H1 (cell line): Measurements from ENCODE around the gene SYCE3. TPM values are rescaled to one million over a fixed set of nuclear protein-coding genes. Genes with fewer than 3 reads are reported as not detected.

Experiments
- CTCF ChIA-PET: fragments of 300-600 bp; sonication (Branson Sonifier 250); formaldehyde crosslinking; loops from one replicate; lab custom pipeline; 2021; ENCODE audit not compliant: partially characterized antibody; lab: Charles Lee
- POLR2A ChIA-PET: fragments of 300-600 bp; sonication (Branson Sonifier 250); formaldehyde crosslinking; loops from one replicate; lab custom pipeline; 2021; ENCODE audit warnings: inconsistent platforms; ENCODE audit not compliant: partially characterized antibody; lab: Charles Lee
- DNase-seq, 2 experiments: peaks; one replicate each; pipeline versions ENCODE4 v3.0.0 to v3.0.0-alpha.2; 2010 to 2022; ENCODE audit warnings: low spot score in 2 of 2, low read depth in 1 of 2, mixed read lengths in 1 of 2
- FAIRE-seq: peaks from 2 replicates; lab custom pipeline; 2011; peaks lifted over from hg19 to GRCh38; lab: Jason Lieb, UNC
- H2AFZ ChIP-seq: 2 replicates; pipeline ENCODE4 v1.8.1; 2012; ENCODE audit warnings: low read length, inconsistent platforms
- H2AK5ac ChIP-seq: 2 replicates; pipeline ENCODE4 v1.6.1; 2013; ENCODE audit warnings: low read depth, low read length
- H2BK120ac ChIP-seq: replicated peaks from 2 replicates; pipeline ENCODE3; 2013; ENCODE audit warnings: low read depth, low read length, inconsistent platforms
- H2BK12ac ChIP-seq: 2 replicates; pipeline ENCODE4 v1.6.1; 2013; ENCODE audit warnings: low read depth, low read length
- H2BK15ac ChIP-seq: 2 replicates; pipeline ENCODE4 v1.6.1; 2013; ENCODE audit warnings: low read length
- H2BK20ac ChIP-seq: 2 replicates; pipeline ENCODE4 v1.6.1; 2013; ENCODE audit warnings: low read length
- H2BK5ac ChIP-seq: 2 replicates; pipeline ENCODE4 v1.6.1; 2013; ENCODE audit warnings: low read depth, low read length
- H3K14ac ChIP-seq: 2 replicates; pipeline ENCODE4 v1.6.1; 2013; ENCODE audit warnings: inconsistent platforms; ENCODE audit not compliant: insufficient read length
- H3K18ac ChIP-seq: 2 replicates; pipeline ENCODE4 v1.6.1; 2013; ENCODE audit warnings: low read length; ENCODE audit errors: extremely low read depth
- H3K23ac ChIP-seq: 2 replicates; pipeline ENCODE4 v1.6.1; 2013; ENCODE audit warnings: inconsistent platforms; ENCODE audit not compliant: insufficient read length
- H3K23me2 ChIP-seq: 2 replicates; pipeline ENCODE4 v1.6.1; 2013; ENCODE audit warnings: low read depth, low read length
- H3K27ac ChIP-seq: 2 replicates; pipeline ENCODE4 v1.6.1; 2011; ENCODE audit warnings: low read depth, low read length, inconsistent platforms
- H3K27me3 ChIP-seq, 4 experiments: replicated peaks in 1 of 4; 1 replicate in 1 of 4; 2 replicates in 3 of 4; pipeline versions ENCODE4 v1.6.1 to v1.8.1; 2011 to 2013; ENCODE audit warnings: low read length in 3 of 4, mild to moderate bottlenecking in 3 of 4, inconsistent platforms in 2 of 4, mixed read lengths in 2 of 4, moderate library complexity in 1 of 4; ENCODE audit not compliant: control insufficient read depth in 3 of 4, insufficient read depth in 3 of 4; ENCODE audit errors: extremely low read depth in 1 of 4
- H3K36me3 ChIP-seq, 4 experiments: 2 replicates each; pipeline versions ENCODE4 v1.6.1 to v1.8.1; 2011 to 2013; ENCODE audit warnings: mild to moderate bottlenecking in 4 of 4, low read length in 3 of 4, moderate library complexity in 2 of 4, control low read depth in 1 of 4, inconsistent platforms in 1 of 4; ENCODE audit not compliant: insufficient read depth in 4 of 4, control insufficient read depth in 2 of 4
- H3K4ac ChIP-seq: replicated peaks from 2 replicates; pipeline ENCODE3; 2013; ENCODE audit warnings: low read length, low read depth, mixed read lengths, inconsistent platforms; ENCODE audit not compliant: insufficient read length
- H3K4me1 ChIP-seq, 4 experiments: replicated peaks in 1 of 4; 1 replicate in 1 of 4; 2 replicates in 3 of 4; pipeline versions ENCODE4 v1.6.1 to v1.8.1; 2011 to 2013; ENCODE audit warnings: low read length in 3 of 4, inconsistent platforms in 2 of 4, mixed read lengths in 1 of 4; ENCODE audit not compliant: insufficient read depth in 4 of 4, control insufficient read depth in 3 of 4
- H3K4me2 ChIP-seq, 2 experiments: 2 replicates each; pipeline versions ENCODE4 v1.6.1 to v1.8.1; 2011 to 2013; ENCODE audit warnings: low read depth in 2 of 2, low read length in 2 of 2, control low read depth in 1 of 2, inconsistent platforms in 1 of 2, mild to moderate bottlenecking in 1 of 2; ENCODE audit not compliant: insufficient read depth in 1 of 2
- H3K4me3 ChIP-seq, 4 experiments: fragments of 200-600, 300-600 bp in 1 of 4; sonication (generic), shearing (Covaris generic), sonication (Bioruptor Twin) in 1 of 4; 2 replicates each; pipeline versions ENCODE4 v1.5.1 to v1.8.1; 2011 to 2016; ENCODE audit warnings: low read length in 4 of 4, low read depth in 3 of 4, control low read depth in 2 of 4, inconsistent platforms in 2 of 4, mild to moderate bottlenecking in 2 of 4, mixed read lengths in 1 of 4, moderate library complexity in 1 of 4; ENCODE audit not compliant: insufficient read depth in 2 of 4; ENCODE audit errors: extremely low read depth in 1 of 4
- H3K56ac ChIP-seq: replicated peaks from 2 replicates; pipeline ENCODE3; 2013; ENCODE audit warnings: low read depth, mild to moderate bottlenecking, mixed read lengths, low read length, inconsistent platforms; ENCODE audit not compliant: insufficient read length
- H3K79me1 ChIP-seq: 2 replicates; pipeline ENCODE4 v1.6.1; 2013; ENCODE audit warnings: low read depth, low read length, control low read depth
- H3K79me2 ChIP-seq, 2 experiments: 2 replicates each; pipeline versions ENCODE4 v1.6.1 to v1.8.1; 2012 to 2013; ENCODE audit warnings: low read length in 2 of 2, mild to moderate bottlenecking in 2 of 2, inconsistent platforms in 1 of 2; ENCODE audit not compliant: insufficient read depth in 2 of 2, control insufficient read depth in 1 of 2
- H3K9ac ChIP-seq, 4 experiments: replicated peaks in 1 of 4; 1 replicate in 1 of 4; 2 replicates in 3 of 4; pipeline versions ENCODE4 v1.6.1 to v1.8.1; 2011 to 2013; ENCODE audit warnings: low read depth in 3 of 4, low read length in 3 of 4, control low read depth in 2 of 4, mild to moderate bottlenecking in 2 of 4, moderate library complexity in 2 of 4, inconsistent platforms in 1 of 4; ENCODE audit errors: extremely low read depth in 1 of 4
- H3K9me3 ChIP-seq, 2 experiments: 2 replicates each; pipeline versions ENCODE4 v1.6.1 to v1.8.1; 2012 to 2013; ENCODE audit warnings: mild to moderate bottlenecking in 2 of 2, moderate library complexity in 2 of 2, control low read depth in 1 of 2, inconsistent platforms in 1 of 2, low read depth in 1 of 2, low read length in 1 of 2, mixed read lengths in 1 of 2; ENCODE audit not compliant: insufficient read depth in 2 of 2
- H4K20me1 ChIP-seq, 2 experiments: replicated peaks in 1 of 2; 2 replicates each; pipeline versions ENCODE3 to v1.8.1; 2011 to 2013; ENCODE audit warnings: inconsistent platforms in 2 of 2, low read length in 2 of 2, mild to moderate bottlenecking in 1 of 2; ENCODE audit not compliant: insufficient read depth in 2 of 2, control insufficient read depth in 1 of 2
- H4K5ac ChIP-seq: 2 replicates; pipeline ENCODE4 v1.6.1; 2013; ENCODE audit warnings: low read length, low read depth, mixed read lengths, inconsistent platforms; ENCODE audit not compliant: insufficient read length
- H4K8ac ChIP-seq: 2 replicates; pipeline ENCODE4 v1.8.0; 2013; ENCODE audit warnings: mild to moderate bottlenecking, moderate library complexity, low read length, inconsistent platforms; ENCODE audit not compliant: insufficient read depth; ENCODE audit errors: extremely low read depth
- H4K91ac ChIP-seq: replicated peaks from 2 replicates; pipeline ENCODE3; 2013; ENCODE audit warnings: low read length, mixed read lengths, inconsistent platforms; ENCODE audit not compliant: insufficient read length
- ATF2 ChIP-seq: IDR thresholded peaks from 2 replicates; pipeline ENCODE4 v1.6.1; 2012; ENCODE audit warnings: low read length, inconsistent platforms
- BRCA1 ChIP-seq: IDR thresholded peaks from 2 replicates; pipeline ENCODE4 v1.6.1; 2012; ENCODE audit warnings: low read depth, low read length, improper control_type of control experiment
- EZH2 ChIP-seq: fragments of 200-600 bp; sonication (generic); IDR thresholded peaks from 2 replicates; pipeline ENCODE4 v1.7.1; 2012; ENCODE audit warnings: low read depth, mild to moderate bottlenecking, moderate library complexity, low read length, inconsistent platforms; ENCODE audit not compliant: severe bottlenecking
- NANOG ChIP-seq: IDR thresholded peaks from 2 replicates; pipeline ENCODE4 v1.6.1; 2011; ENCODE audit warnings: low read length, low read depth, mild to moderate bottlenecking, inconsistent platforms; ENCODE audit not compliant: insufficient read depth, poor library complexity, severe bottlenecking
- RAD21 ChIP-seq, 2 experiments: IDR thresholded peaks in 1 of 2; conservative IDR thresholded peaks in 1 of 2; 2 replicates each; pipeline ENCODE4 v1.6.1; 2011; ENCODE audit warnings: low read depth in 2 of 2, low read length in 2 of 2, improper control_type of control experiment in 1 of 2, inconsistent platforms in 1 of 2, mild to moderate bottlenecking in 1 of 2, moderate library complexity in 1 of 2
- RNF2 ChIP-seq: fragments of 200-900, 300-1000 bp; sonication (generic); IDR thresholded peaks from 2 replicates; pipeline ENCODE4 v1.7.1; 2016; ENCODE audit warnings: borderline replicate concordance, low read depth, mild to moderate bottlenecking, antibody characterized with exemption, low read length; ENCODE audit not compliant: poor library complexity, severe bottlenecking; ENCODE audit errors: missing control alignments
- SP4 ChIP-seq: IDR thresholded peaks from 2 replicates; pipeline ENCODE4 v1.6.1; 2012; ENCODE audit warnings: low read length, inconsistent platforms
- SRF ChIP-seq: IDR thresholded peaks from 2 replicates; pipeline ENCODE4 v1.6.1; 2011; ENCODE audit warnings: mild to moderate bottlenecking, low read depth, low read length, moderate library complexity
- USF2 ChIP-seq: IDR thresholded peaks from 2 replicates; pipeline ENCODE4 v1.6.1; 2011; ENCODE audit warnings: low read length, improper control_type of control experiment
- WGBS, 2 experiments: shearing (Covaris generic) in 1 of 2; methylation state at CpG; one replicate each; pipeline versions ENCODE4 v1.1.6 to v1.1.7; 2013 to 2015; ENCODE audit warnings: low lambda C conversion rate in 2 of 2, mixed read lengths in 2 of 2, inconsistent platforms in 1 of 2, low coverage in 1 of 2, missing lambda C conversion rate in 1 of 2; ENCODE audit not compliant: insufficient replicate concordance in 2 of 2, insufficient coverage in 1 of 2, insufficient read length in 1 of 2; ENCODE audit errors: extremely low coverage in 1 of 2, missing lambda C conversion rate in 1 of 2; 5-methylcytosine and 5-hydroxymethylcytosine counted together
- polyA plus RNA-seq, 7 experiments: library from polyadenylated mRNA; depleted of rRNA in 3 of 7; stranded (reverse) in 5 of 7; unstranded in 2 of 7; fragments of >200 nt in 5 of 7; fragments of 200-250 nt in 2 of 7; gene quantifications; 1 replicate in 5 of 7; 2 replicates in 1 of 7; 4 replicates in 1 of 7; pipeline versions ENCODE4 v1.2.1 to v1.2.3, GENCODE V29; 2011 to 2013; ENCODE audit warnings: missing spikeins in 2 of 7, mixed read lengths in 2 of 7
- total RNA-seq: library from RNA; stranded (reverse); fragmentation: NEBNext Ultra II Directional; extraction: Animal tissue kit (Norgen Biotek cat#: 25700); gene quantifications from 2 replicates; pipeline ENCODE4 v1.2.1, GENCODE V29; 2021

SYCE3 gene
- total and polyA plus RNA-seq, 2 of the 8 experiments (the other 6 are each of a cell fraction or from before 2014, with no cell fraction given) = 1.9 TPM; not detected in 1

- peaks cover 0 to 6% of the 10 kb centered on the region in 2 experiments for H4K20me1 ChIP-seq
- WGBS, 2 experiments = 94% methylated on average over 10 of the region's 10 CpGs; no CpG with 5 or more reads in 1 of the 2 experiments
- POLR2A ChIA-PET = no interaction called here
- H2BK5ac ChIP-seq = no peak overlapping the region
- no peak overlapping the region for H2BK20ac ChIP-seq
- DNase-seq (no peak), FAIRE-seq (no peak)
- no peak overlapping the region for H3K18ac ChIP-seq
- CTCF ChIA-PET = interaction anchor here (0.8 to 5.4 kb wide), 7 partner anchors 12 to 111 kb away, joined by 3 to 39 read pairs (median 3); partner anchors contain the start of genes ARSA and SYCE3
- no peak overlapping the region for H4K8ac ChIP-seq
- no peak overlapping the region for H3K9ac ChIP-seq
- H3K23me2 ChIP-seq = no peaks in the 10 kb centered on the region; the same call in 1 of the 2 replicates
- peaks cover 15 to 34% (median 25%) of the 10 kb centered on the region in 4 experiments for H3K27me3 ChIP-seq
- H3K79me2 ChIP-seq = no peaks in the 10 kb centered on the region
- H3K23ac ChIP-seq = no peak overlapping the region
- no peak overlapping the region for H2BK120ac ChIP-seq
- no peak for TF ChIP-seq SP4
- TF ChIP-seq SRF = no peak
- TF ChIP-seq NANOG = no peak
- TF ChIP-seq BRCA1 = no peak
- no peak for TF ChIP-seq ATF2
- TF ChIP-seq RNF2 = no peak
- no peak for TF ChIP-seq RAD21 (IDR thresholded peaks at IDR 0.05 in 1 of 2, conservative IDR thresholded peaks at IDR 0.05 in 1 of 2; ENCODE audit: low read depth in 2 of 2, low read length in 2 of 2)
- TF ChIP-seq USF2 = no peak
- no peak for TF ChIP-seq EZH2
- H3K4me3 ChIP-seq = no peak overlapping the region
- no peak overlapping the region for H3K4me2 ChIP-seq
- H3K9me3 ChIP-seq = no peaks in the 10 kb centered on the region
- no peak overlapping the region for H2AK5ac ChIP-seq
- no peaks in the 10 kb centered on the region for H3K79me1 ChIP-seq
- no peak overlapping the region for H3K27ac ChIP-seq
- no peak overlapping the region for H2AFZ ChIP-seq
- H4K91ac ChIP-seq = no peak overlapping the region
- H2BK12ac ChIP-seq = 0 out of 2 replicates have a peak overlapping the region, but pooled peaks have one; percentile 17
- no peak overlapping the region for H3K56ac ChIP-seq
- no peaks in the 10 kb centered on the region; a peak in 1 of 8 replicates for H3K36me3 ChIP-seq
- no peak overlapping the region for H3K14ac ChIP-seq
- no peak overlapping the region for H4K5ac ChIP-seq
- no peak overlapping the region for H3K4ac ChIP-seq
- H2BK15ac ChIP-seq = no peak overlapping the region
- peaks cover 0 to 13% (median 3%) of the 10 kb centered on the region in 4 experiments; a peak in 4 of 7 replicates for H3K4me1 ChIP-seq
Observed at GRCh38 chr22:50608996-50609395, 46.3 kb upstream of the SYCE3 start.
